SK-N-SH (cell line): ENCODE results near the gene MRPL41. TPM values are rescaled to one million over a fixed set of nuclear protein-coding genes. Genes with fewer than 3 reads are reported as not detected.

Experiments used
- CTCF ChIA-PET: fragments of 300-600, 350-600 bp; formaldehyde crosslinking; extraction: SDS; loops from one replicate; lab custom pipeline; 2021; lab: Yijun Ruan, JAX
- POLR2A ChIA-PET: fragments of 350-600 bp; sonication (Branson Sonifier 250); formaldehyde crosslinking; extraction: SDS; loops from one replicate; lab custom pipeline; 2020; ENCODE audit warnings: antibody characterized with exemption, inconsistent platforms; lab: Yijun Ruan, JAX
- DNase-seq: peaks from one replicate; pipeline ENCODE4 v3.0.0; 2012
- H2AFZ ChIP-seq: fragments of 200-600 bp; sonication (generic); 2 replicates; pipeline ENCODE4 v1.8.1; 2016; ENCODE audit warnings: antibody characterized with exemption, mild to moderate bottlenecking, low read depth
- H3F3A ChIP-seq: fragments of 200-600 bp; sonication (generic); replicated peaks from 2 replicates; pipeline ENCODE3; 2016; ENCODE audit warnings: antibody characterized with exemption, mild to moderate bottlenecking; ENCODE audit not compliant: insufficient read depth
- H3K27ac ChIP-seq, 2 experiments: fragments of 200-500 bp in 1 of 2; fragments of 200-600 bp in 1 of 2; sonication (Bioruptor generic) in 1 of 2; sonication (generic), shearing (Covaris generic) in 1 of 2; 2 replicates each; pipeline versions ENCODE4 v1.5.1 to v1.6.1; 2014 to 2016; ENCODE audit warnings: low read depth in 2 of 2, inconsistent platforms in 1 of 2, low read length in 1 of 2, mild to moderate bottlenecking in 1 of 2, mixed read lengths in 1 of 2
- H3K27me3 ChIP-seq: fragments of 200-600 bp; sonication (generic), shearing (Covaris generic); 2 replicates; pipeline ENCODE4 v1.6.1; 2016; ENCODE audit warnings: mixed run types; ENCODE audit not compliant: insufficient read depth
- H3K36me3 ChIP-seq, 2 experiments: fragments of 200-500 bp in 1 of 2; fragments of 200-600 bp in 1 of 2; sonication (Bioruptor generic) in 1 of 2; sonication (generic) in 1 of 2; replicated peaks in 1 of 2; 2 replicates each; pipeline versions ENCODE3 to v1.5.1; 2014 to 2016; ENCODE audit warnings: low read length in 1 of 2, mild to moderate bottlenecking in 1 of 2; ENCODE audit not compliant: insufficient read depth in 2 of 2, control insufficient read depth in 1 of 2
- H3K4me1 ChIP-seq, 2 experiments: fragments of 200-500 bp in 1 of 2; fragments of 200-600 bp in 1 of 2; sonication (Bioruptor generic) in 1 of 2; sonication (generic), shearing (Covaris generic) in 1 of 2; 2 replicates each; pipeline versions ENCODE4 v1.5.1 to v1.6.1; 2014 to 2016; ENCODE audit warnings: low read depth in 1 of 2, low read length in 1 of 2, mixed run types in 1 of 2; ENCODE audit not compliant: insufficient read depth in 2 of 2, control insufficient read depth in 1 of 2
- H3K4me2 ChIP-seq: fragments of 200-600 bp; sonication (generic), shearing (Covaris generic); 2 replicates; pipeline ENCODE4 v1.6.1; 2017; ENCODE audit warnings: mixed run types
- H3K4me3 ChIP-seq, 2 experiments: fragments of 200-500 bp in 1 of 2; fragments of 200-600 bp in 1 of 2; sonication (Bioruptor generic) in 1 of 2; sonication (generic), shearing (Covaris generic) in 1 of 2; 2 replicates each; pipeline versions ENCODE4 v1.5.1 to v1.8.1; 2014 to 2016; ENCODE audit warnings: low read depth in 2 of 2, inconsistent platforms in 1 of 2, low read length in 1 of 2, mild to moderate bottlenecking in 1 of 2, mixed read lengths in 1 of 2, moderate library complexity in 1 of 2
- H3K79me2 ChIP-seq: fragments of 200-600 bp; sonication (generic); 2 replicates; pipeline ENCODE4 v1.8.1; 2017; ENCODE audit warnings: mild to moderate bottlenecking; ENCODE audit not compliant: insufficient read depth
- H3K9ac ChIP-seq: fragments of 200-600 bp; sonication (generic); 2 replicates; pipeline ENCODE4 v1.6.1; 2017; ENCODE audit warnings: mixed run types
- H3K9me2 ChIP-seq: fragments of 200-600 bp; sonication (generic); 2 replicates; pipeline ENCODE4 v1.6.1; 2017; ENCODE audit warnings: mixed run types
- H3K9me3 ChIP-seq: fragments of 200-600 bp; sonication (generic); 2 replicates; pipeline ENCODE4 v1.6.1; 2017; ENCODE audit warnings: mixed run types, mild to moderate bottlenecking, moderate library complexity
- H4K20me1 ChIP-seq: fragments of 200-600 bp; sonication (generic); 2 replicates; pipeline ENCODE4 v1.6.1; 2017; ENCODE audit warnings: mild to moderate bottlenecking, mixed run types; ENCODE audit not compliant: insufficient read depth
- CHD2 ChIP-seq: fragments of 150-350 bp; IDR thresholded peaks from 2 replicates; pipeline ENCODE4 v1.6.1; 2018; ENCODE audit warnings: low read length; ENCODE audit not compliant: partially characterized antibody
- ELF1 ChIP-seq: IDR thresholded peaks from 2 replicates; pipeline ENCODE4 v1.4.0; 2012
- FOSL2 ChIP-seq: IDR thresholded peaks from 2 replicates; pipeline ENCODE4 v1.4.0; 2012; ENCODE audit warnings: low read depth, mild to moderate bottlenecking, moderate library complexity, borderline replicate concordance
- FOXJ3 ChIP-seq: sonication (generic); formaldehyde crosslinking; IDR thresholded peaks from 2 replicates; pipeline ENCODE4 v1.5.1; 2020; ENCODE audit warnings: mild to moderate bottlenecking, missing genetic modification reagents
- GATA2 ChIP-seq: sonication (generic); formaldehyde crosslinking; IDR thresholded peaks from 2 replicates; pipeline ENCODE4 v1.5.0; 2020; ENCODE audit warnings: mild to moderate bottlenecking, missing genetic modification reagents
- MAX ChIP-seq: IDR thresholded peaks from 2 replicates; pipeline ENCODE4 v1.4.0; 2012; ENCODE audit warnings: low read depth
- MXI1 ChIP-seq: IDR thresholded peaks from 2 replicates; pipeline ENCODE4 v1.6.1; 2012; ENCODE audit warnings: mild to moderate bottlenecking, low read depth, low read length, improper control_type of control experiment
- NRF1 ChIP-seq: IDR thresholded peaks from 2 replicates; pipeline ENCODE4 v1.6.1; 2012; ENCODE audit warnings: low read depth, mild to moderate bottlenecking, low read length
- POLR2AphosphoS5 ChIP-seq: IDR thresholded peaks from 2 replicates; pipeline ENCODE4 v1.6.1; 2012; ENCODE audit warnings: low read depth, low read length
- RCOR1 ChIP-seq: fragments of 150-350 bp; IDR thresholded peaks from 2 replicates; pipeline ENCODE4 v1.6.1; 2017; ENCODE audit warnings: antibody characterized with exemption, low read length
- RFX5 ChIP-seq: IDR thresholded peaks from 2 replicates; pipeline ENCODE4 v1.6.1; 2012; ENCODE audit warnings: mild to moderate bottlenecking, improper control_type of control experiment, low read length
- SIN3A ChIP-seq: IDR thresholded peaks from 2 replicates; pipeline ENCODE4 v1.6.1; 2012; ENCODE audit warnings: low read depth, mild to moderate bottlenecking, low read length, moderate library complexity, borderline replicate concordance
- TAF1 ChIP-seq: IDR thresholded peaks from 2 replicates; pipeline ENCODE4 v1.6.1; 2012; ENCODE audit warnings: low read depth, mild to moderate bottlenecking, low read length, moderate library complexity, borderline replicate concordance
- TEAD4 ChIP-seq: IDR thresholded peaks from 2 replicates; pipeline ENCODE4 v1.4.0; 2012; ENCODE audit warnings: mild to moderate bottlenecking, borderline replicate concordance; ENCODE audit not compliant: insufficient read depth
- USF1 ChIP-seq: IDR thresholded peaks from 2 replicates; pipeline ENCODE4 v1.4.0; 2012; ENCODE audit warnings: low read depth, borderline replicate concordance
- YY1 ChIP-seq: IDR thresholded peaks from 2 replicates; pipeline ENCODE4 v1.4.0; 2012; ENCODE audit warnings: low read depth, mild to moderate bottlenecking
- WGBS: methylation state at CpG from one replicate; pipeline ENCODE4 v1.1.6; 2017; ENCODE audit warnings: low lambda C conversion rate; 5-methylcytosine and 5-hydroxymethylcytosine counted together
- polyA plus RNA-seq, 3 experiments: library from polyadenylated mRNA; depleted of rRNA; stranded (reverse); fragments of >200 nt; gene quantifications; 2 replicates each; pipeline ENCODE4 v1.2.3, GENCODE V29; 2012
- TF ChIP-seq, protein P1 (sequence below): IDR thresholded peaks from 2 replicates; pipeline ENCODE4 v1.6.1; 2012; ENCODE audit warnings: mild to moderate bottlenecking, low read depth, low read length, moderate library complexity

MRPL41 gene
- polyA plus RNA-seq, 1 of the 3 experiments (the other 2 are of a cell fraction): 58.9 TPM

DNA sequence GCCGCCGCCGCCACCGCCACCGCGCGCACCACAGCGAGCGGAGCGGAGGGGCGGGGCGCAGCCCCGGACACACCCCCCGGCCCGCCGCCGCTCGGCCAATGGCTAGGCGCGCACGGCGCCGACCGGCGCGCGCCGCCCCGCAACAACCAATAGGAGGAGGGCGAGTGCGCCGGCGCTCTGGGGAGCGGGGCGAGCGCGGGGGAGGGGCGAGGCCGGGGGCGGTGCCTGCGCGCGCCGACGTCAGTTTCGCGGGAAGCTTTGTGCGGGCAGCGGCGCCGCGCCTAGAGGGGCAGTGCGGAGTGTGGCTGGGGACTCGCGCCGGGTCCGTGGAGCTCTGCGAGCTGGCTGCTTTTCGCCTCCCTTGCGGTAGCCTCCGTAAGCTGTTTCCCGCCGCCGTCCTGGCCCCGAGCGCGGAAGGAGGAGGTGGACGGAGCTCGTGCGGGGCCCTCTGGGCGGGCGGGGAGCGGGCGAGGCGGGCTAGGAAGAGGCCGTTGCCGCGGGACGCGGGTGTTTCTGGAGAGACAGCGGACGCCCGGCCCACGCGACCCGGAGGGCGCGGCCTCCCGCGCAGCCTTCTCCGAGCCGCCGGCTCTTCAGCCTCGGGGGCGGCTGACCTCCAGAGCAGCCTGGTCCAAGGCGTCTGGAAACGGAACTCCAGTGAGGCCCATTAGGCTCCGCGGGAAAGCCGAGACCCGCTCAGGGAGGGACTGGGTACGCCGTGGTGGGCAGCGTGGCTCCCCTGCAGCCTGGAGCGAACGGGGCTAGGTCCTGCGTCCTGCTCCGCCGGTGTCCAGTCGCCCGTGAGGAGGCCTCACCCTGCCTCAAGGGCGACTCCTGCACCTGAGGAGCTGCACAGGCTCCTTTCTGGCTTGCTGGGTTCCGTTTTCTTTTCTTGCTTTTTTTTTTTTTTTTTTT lies 39.0 kb downstream of the MRPL41 start, which contains the start of gene ZMYND19:
ZMYND19 (minus strand) TSS at position 44 of the 915 bp plus-strand sequence. CDS start 249 bp downstream, outside the sequence.
- POLR2A ChIA-PET: interaction anchor here (1.0 kb wide), 1 partner anchor 9 kb away, joined by 8 read pairs; no protein-coding TSS in a partner anchor
- Histone ChIP-seq H3K79me2 (peaks cover 21% of the 10 kb centered on the region), H3K4me1 (peaks cover 9 to 18% of the 10 kb centered on the region in 2 experiments; a peak in 2 of 4 replicates), H3K4me2 (peak within 1 kb of the TSS; percentile 96), H3K9me2 (no peaks in the 10 kb centered on the region), H4K20me1 (peaks cover 19% of the 10 kb centered on the region), H3F3A (peaks cover 3% of the 10 kb centered on the region), H3K27ac (peak within 1 kb of the TSS in 1 of 2 experiments; percentile 28; a peak in 1 of 4 replicates), H3K9me3 (no peaks in the 10 kb centered on the region), H2AFZ (peak within 1 kb of the TSS; percentile 84; the same call in 1 of the 2 replicates), H3K9ac (peak within 1 kb of the TSS; percentile 72), H3K36me3 (peaks cover 6 to 28% of the 10 kb centered on the region in 2 experiments), H3K4me3 (peak within 1 kb of the TSS; percentile 79 to 86), H3K27me3 (no peaks in the 10 kb centered on the region)
- TF ChIP-seq MXI1: peak; percentile 80
- no peak for TF ChIP-seq GATA2
- no peak for TF ChIP-seq FOXJ3 (CRISPR knock-in tag)
- TF ChIP-seq YY1: no peak
- TF ChIP-seq CHD2: peak; percentile 43
- TF ChIP-seq RCOR1: no peak
- TF ChIP-seq SIN3A: peak; percentile 72; the same call in 1 of the 2 replicates
- peak; percentile 62; the same call in 1 of the 2 replicates for TF ChIP-seq TAF1
- TF ChIP-seq MAX: peak; percentile 48; the same call in 1 of the 2 replicates
- TF ChIP-seq POLR2AphosphoS5: 0 out of 2 replicates have a peak, but pooled peaks have one; percentile 40
- peak; percentile 66 for TF ChIP-seq NRF1
- TF ChIP-seq RFX5: 0 out of 2 replicates have a peak, but pooled peaks have one; percentile 47
- peak; percentile 100 for DNase-seq
- CTCF ChIA-PET: interaction anchor here (1.4 to 4.2 kb wide), 2 partner anchors 11 to 15 kb away, joined by 3 to 27 read pairs; partner anchors contain the start of genes ARRDC1 and DPH7
- WGBS: 6% methylated on average over 16 of the region's 113 CpGs

GRCh38 chr9:137592767-137593166 lies 41.1 kb downstream of the MRPL41 start:
- DNase-seq: no peak
- CTCF ChIA-PET: interaction anchor here (1.3 to 4.2 kb wide), 2 partner anchors 10 to 13 kb away, joined by 4 to 27 read pairs; partner anchors contain the start of gene DPH7
- Histone ChIP-seq H3K79me2 (peaks cover 20% of the 10 kb centered on the region), H3K36me3 (peaks cover 3 to 8% of the 10 kb centered on the region in 2 experiments), H3K27me3 (no peaks in the 10 kb centered on the region), H3K4me3 (no peak overlapping the region), H3K4me1 (peaks cover 9 to 18% of the 10 kb centered on the region in 2 experiments; a peak in 2 of 4 replicates), H3F3A (peaks cover 3% of the 10 kb centered on the region), H4K20me1 (peaks cover 17% of the 10 kb centered on the region), H2AFZ (no peak overlapping the region), H3K9me2 (no peaks in the 10 kb centered on the region), H3K9ac (no peak overlapping the region), H3K4me2 (no peak overlapping the region), H3K27ac (no peak overlapping the region), H3K9me3 (no peaks in the 10 kb centered on the region)
- 95% methylated on average over 7 of the region's 7 CpGs for WGBS
- TF ChIP-seq ELF1 (no peak), USF1 (no peak), NRF1 (no peak), FOSL2 (no peak), TEAD4 (no peak), GATA2 (no peak)
- TF ChIP-seq, protein P1, sequence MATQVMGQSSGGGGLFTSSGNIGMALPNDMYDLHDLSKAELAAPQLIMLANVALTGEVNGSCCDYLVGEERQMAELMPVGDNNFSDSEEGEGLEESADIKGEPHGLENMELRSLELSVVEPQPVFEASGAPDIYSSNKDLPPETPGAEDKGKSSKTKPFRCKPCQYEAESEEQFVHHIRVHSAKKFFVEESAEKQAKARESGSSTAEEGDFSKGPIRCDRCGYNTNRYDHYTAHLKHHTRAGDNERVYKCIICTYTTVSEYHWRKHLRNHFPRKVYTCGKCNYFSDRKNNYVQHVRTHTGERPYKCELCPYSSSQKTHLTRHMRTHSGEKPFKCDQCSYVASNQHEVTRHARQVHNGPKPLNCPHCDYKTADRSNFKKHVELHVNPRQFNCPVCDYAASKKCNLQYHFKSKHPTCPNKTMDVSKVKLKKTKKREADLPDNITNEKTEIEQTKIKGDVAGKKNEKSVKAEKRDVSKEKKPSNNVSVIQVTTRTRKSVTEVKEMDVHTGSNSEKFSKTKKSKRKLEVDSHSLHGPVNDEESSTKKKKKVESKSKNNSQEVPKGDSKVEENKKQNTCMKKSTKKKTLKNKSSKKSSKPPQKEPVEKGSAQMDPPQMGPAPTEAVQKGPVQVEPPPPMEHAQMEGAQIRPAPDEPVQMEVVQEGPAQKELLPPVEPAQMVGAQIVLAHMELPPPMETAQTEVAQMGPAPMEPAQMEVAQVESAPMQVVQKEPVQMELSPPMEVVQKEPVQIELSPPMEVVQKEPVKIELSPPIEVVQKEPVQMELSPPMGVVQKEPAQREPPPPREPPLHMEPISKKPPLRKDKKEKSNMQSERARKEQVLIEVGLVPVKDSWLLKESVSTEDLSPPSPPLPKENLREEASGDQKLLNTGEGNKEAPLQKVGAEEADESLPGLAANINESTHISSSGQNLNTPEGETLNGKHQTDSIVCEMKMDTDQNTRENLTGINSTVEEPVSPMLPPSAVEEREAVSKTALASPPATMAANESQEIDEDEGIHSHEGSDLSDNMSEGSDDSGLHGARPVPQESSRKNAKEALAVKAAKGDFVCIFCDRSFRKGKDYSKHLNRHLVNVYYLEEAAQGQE: no peak
- POLR2A ChIA-PET: no interaction called here
